HUDEP-2 (cell line): Measurements from ENCODE around the gene CPED1.
"Not testable (repeated sequence)": the region's sequence is repeated elsewhere in the genome, so short reads cannot be mapped to it uniquely, and the experiment has no call there.

Source experiments
- DNase-seq, 76 experiments: peaks; one replicate each; lab custom pipeline; 2025; ENCODE audit not compliant: unreplicated experiment in 76 of 76; lab: John Stamatoyannopoulos, UW

CPED1 gene

GRCh38 chr7:121166916-121167315, 178.4 kb downstream of the CPED1 start:
- no peak for DNase-seq

GRCh38 chr7:121167971-121168370, 179.5 kb downstream of the CPED1 start:
- DNase-seq, result no peak

- DNase-seq, result no peak
Measured at GRCh38 chr7:121169469-121169868, 181.0 kb downstream of the CPED1 start.

- DNase-seq, result no peak
Measured at GRCh38 chr7:121172484-121172883, 184.0 kb downstream of the CPED1 start.

- DNase-seq, result no peak
Measured at GRCh38 chr7:121175826-121176225, 187.3 kb downstream of the CPED1 start.

- DNase-seq, result no peak
Measured at GRCh38 chr7:121178452-121178851, 189.9 kb downstream of the CPED1 start.

GRCh38 chr7:121178869-121179497, 190.5 kb downstream of the CPED1 start:
- no peak for DNase-seq

- DNase-seq, result no peak
Measured at GRCh38 chr7:121180436-121181063, 192.0 kb downstream of the CPED1 start.

GRCh38 chr7:121181357-121181756, 192.8 kb downstream of the CPED1 start:
- no peak for DNase-seq

GRCh38 chr7:121182281-121182680, 193.8 kb downstream of the CPED1 start:
- DNase-seq, result no peak

- no peak for DNase-seq
Measured at GRCh38 chr7:121182902-121183301, 194.4 kb downstream of the CPED1 start.

- DNase-seq, result not testable (repeated sequence)
Measured at GRCh38 chr7:121183883-121184282, 195.4 kb downstream of the CPED1 start.

GRCh38 chr7:121186746-121187145, 198.2 kb downstream of the CPED1 start:
- DNase-seq, result no peak

- DNase-seq, result no peak
Measured at GRCh38 chr7:121187222-121187621, 198.7 kb downstream of the CPED1 start.

GRCh38 chr7:121187676-121188075, 199.2 kb downstream of the CPED1 start:
- DNase-seq, result no peak

- no peak for DNase-seq
Measured at GRCh38 chr7:121192834-121193233, 204.3 kb downstream of the CPED1 start.

- DNase-seq, result no peak
Measured at GRCh38 chr7:121195010-121195409, 206.5 kb downstream of the CPED1 start.

- no peak for DNase-seq
Measured at GRCh38 chr7:121195874-121196273, 207.4 kb downstream of the CPED1 start.

- DNase-seq, result no peak
Measured at GRCh38 chr7:121196286-121196685, 207.8 kb downstream of the CPED1 start.

- DNase-seq, result no peak
Measured at GRCh38 chr7:121197455-121197854, 208.9 kb downstream of the CPED1 start.

- no peak for DNase-seq
Measured at GRCh38 chr7:121198502-121198901, 210.0 kb downstream of the CPED1 start.

- DNase-seq, result no peak
Measured at GRCh38 chr7:121202125-121202524, 213.6 kb downstream of the CPED1 start.

GRCh38 chr7:121202834-121203233, 214.3 kb downstream of the CPED1 start:
- no peak for DNase-seq
